HG03575 (cell line): ENCODE data around the gene PIP4K2A.
A peak's percentile ranks its signal among the peaks of the same experiment; 100 is the strongest.
"Not testable (repeated sequence)": the region's sequence is repeated elsewhere in the genome, so short reads cannot be mapped to it uniquely, and the experiment has no call there.

ENCODE experiments used
- ATAC-seq: cut with Tn5 transposase; IDR thresholded peaks from one replicate; pipeline ENCODE4 v1.9.1; 2021; ENCODE audit not compliant: unreplicated experiment, insufficient number of reproducible peaks, low FRiP score; ENCODE audit errors: extremely low read depth

Gene PIP4K2A

GRCh38 chr10:22714479-22715289 lies at the start of gene PIP4K2A:
PIP4K2A (minus strand) TSS chr10:22714578; CDS start chr10:22714326, 252 bp downstream.
- no peak for ATAC-seq

GRCh38 chr10:22761569-22762220 lies 47.3 kb upstream of the PIP4K2A start:
- no peak for ATAC-seq

- no peak for ATAC-seq
Observed at GRCh38 chr10:22760025-22760424, 45.6 kb upstream of the PIP4K2A start.

DNA sequence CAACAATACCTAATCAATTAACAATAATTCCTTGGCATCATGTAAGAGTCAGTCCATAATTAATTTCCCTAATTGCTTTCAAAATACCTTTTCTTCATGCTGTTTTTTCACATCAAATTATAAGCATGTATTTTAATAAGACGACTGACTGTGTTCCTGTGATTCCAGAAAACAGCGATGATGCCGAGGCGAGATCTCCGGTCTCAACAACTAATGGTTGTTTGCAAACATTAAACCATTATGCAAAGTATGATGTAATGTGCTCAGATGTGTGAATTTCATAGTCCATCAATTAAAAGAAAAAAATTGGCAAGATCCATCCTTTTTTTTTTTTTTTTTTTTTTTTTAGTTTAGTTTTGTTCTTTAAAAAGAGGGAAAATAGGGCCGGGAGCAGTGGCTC lies 44.5 kb upstream of the PIP4K2A start:
- ATAC-seq: no peak

DNA sequence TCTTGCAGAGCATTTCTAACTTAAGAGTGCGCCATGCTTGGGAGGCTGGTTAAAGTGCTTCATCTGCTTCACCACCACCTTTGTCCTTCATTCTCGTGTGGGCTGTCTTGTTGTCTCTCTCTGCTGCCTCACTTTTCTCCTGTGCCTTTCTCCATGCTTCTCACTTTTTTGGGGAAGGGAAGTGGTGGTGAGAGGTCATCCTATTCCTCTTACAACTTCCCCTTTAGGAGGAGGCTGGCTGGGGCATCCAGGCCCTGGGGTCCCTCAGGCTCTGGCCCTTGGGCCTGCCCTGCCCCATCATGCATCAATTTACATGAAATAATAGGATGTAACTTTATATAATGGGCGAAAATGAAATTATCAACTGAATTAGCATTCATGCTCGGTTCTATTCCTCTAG lies 39.9 kb upstream of the PIP4K2A start:
- no peak for ATAC-seq

- ATAC-seq: no peak
Observed at GRCh38 chr10:22753786-22754185, 39.4 kb upstream of the PIP4K2A start.

GRCh38 chr10:22752272-22752889 lies 38.0 kb upstream of the PIP4K2A start:
- no peak for ATAC-seq

DNA sequence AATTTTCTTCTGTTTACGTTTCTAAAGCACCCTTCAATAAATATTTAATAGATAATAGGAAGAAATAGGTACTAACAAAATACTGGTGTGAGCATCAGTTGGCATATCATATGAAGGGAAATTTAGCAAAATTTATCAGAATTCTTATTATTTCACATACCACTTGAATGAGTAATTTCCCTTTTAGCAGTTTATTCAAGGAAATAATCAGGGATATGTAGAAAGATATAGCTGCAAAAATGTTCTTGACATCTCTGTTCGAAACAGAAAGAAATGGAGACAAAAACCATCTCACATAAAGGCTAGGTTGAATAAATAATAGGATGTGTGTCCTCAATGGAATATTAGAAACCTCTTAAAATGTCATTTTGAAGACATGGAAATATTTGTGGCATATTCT lies 35.8 kb upstream of the PIP4K2A start:
- ATAC-seq: no peak

GRCh38 chr10:22744858-22745257 lies 30.5 kb upstream of the PIP4K2A start:
- not testable (repeated sequence) for ATAC-seq

DNA sequence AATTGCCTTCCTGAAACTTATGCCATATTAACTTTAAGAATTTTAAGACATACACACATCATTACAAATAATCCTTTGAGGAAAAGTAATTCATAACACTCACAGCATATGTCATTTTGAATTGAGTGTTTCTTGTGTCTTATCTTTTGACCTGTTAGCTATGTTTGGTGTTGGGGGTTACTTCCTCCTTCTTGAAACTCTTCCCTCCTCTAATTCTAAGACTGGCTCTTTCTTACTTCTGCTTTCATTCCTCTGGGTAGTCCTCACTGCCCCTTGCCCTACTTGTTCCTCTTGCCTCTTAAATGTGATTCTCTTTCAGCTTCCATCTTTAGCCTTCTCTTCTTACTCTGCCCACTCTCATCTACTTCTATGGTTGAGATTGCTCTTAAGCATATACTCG lies 28.3 kb upstream of the PIP4K2A start:
- ATAC-seq: peak; percentile 87

- ATAC-seq: not testable (repeated sequence)
Observed at GRCh38 chr10:22741631-22742030, 27.3 kb upstream of the PIP4K2A start.

DNA sequence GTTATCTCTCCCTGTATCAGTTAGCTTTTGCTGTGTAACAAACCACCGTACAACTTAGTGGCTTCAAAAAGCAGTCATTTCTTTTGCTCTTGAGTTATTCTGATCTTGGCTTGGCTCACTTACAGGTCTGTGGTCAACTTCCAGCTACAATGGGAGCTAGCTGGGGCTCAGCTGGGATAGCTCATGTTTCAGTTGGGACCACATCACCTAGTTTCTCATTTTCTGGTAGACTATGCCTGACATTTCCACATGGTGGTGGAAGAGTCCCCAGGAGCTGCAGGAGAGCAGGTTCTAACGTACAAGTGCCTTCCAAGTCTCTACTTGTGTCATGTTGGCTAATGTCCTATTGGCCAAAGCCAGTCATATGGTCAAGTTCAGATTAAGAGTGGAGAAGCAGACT lies 25.8 kb upstream of the PIP4K2A start:
- no peak for ATAC-seq

DNA sequence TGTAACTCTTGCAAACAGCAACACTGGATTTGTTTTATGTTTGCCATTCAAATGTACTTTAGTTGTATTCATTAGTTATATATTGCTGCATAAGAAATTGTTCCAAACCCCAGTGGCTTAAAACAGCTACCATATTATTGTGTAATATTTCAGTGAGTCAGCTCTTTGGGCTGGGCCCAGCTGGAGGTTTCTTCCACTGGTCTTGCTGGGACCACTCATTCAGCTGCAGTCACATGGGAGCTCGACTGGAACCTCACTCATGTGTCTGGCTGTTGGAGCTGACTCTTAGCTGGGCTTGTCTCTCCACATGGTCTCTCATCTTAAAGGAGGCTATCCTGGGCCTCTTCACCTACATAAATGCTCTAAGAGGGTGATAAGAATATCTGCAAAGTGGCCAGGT lies 23.2 kb upstream of the PIP4K2A start:
- no peak for ATAC-seq

DNA sequence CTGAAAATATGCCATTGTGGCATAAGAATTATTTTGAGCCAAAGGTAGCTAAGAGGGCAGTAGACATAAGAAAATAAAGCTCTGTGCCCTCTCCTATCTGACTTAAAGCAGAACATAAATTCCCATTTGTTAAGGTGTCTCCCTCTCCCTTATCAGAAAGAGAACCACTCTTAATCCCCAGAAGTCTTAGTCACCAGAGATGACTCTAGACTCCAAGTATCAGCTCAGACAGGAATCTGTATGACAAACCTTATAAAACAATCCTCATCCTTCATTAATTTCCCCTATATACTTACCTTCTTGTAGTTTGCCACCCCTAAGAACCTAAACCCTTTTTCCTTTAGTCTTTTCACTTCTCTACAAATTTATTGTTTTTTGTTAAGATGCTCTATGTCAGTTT lies 21.8 kb upstream of the PIP4K2A start:
- ATAC-seq: no peak

DNA sequence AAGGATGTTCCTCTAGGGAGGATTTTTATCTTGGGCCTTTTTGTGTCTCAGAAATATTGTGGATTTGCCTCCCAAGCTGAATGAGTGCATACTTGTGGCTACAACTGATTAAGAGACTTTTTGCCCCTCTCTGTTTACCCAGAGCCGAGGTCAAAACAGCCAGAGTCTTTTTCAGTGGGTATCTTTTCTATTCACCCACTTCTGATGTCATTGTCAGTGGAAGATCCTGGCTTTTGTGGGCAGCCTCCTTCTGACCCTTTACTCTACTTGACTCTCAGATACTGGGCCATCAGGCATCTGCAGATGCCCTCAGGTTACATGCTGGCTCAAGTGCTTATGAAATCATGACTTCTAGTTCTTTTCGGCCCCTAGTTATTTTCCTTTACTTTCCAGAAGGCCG lies 19.6 kb upstream of the PIP4K2A start:
- ATAC-seq: no peak

- ATAC-seq: no peak
Observed at GRCh38 chr10:22727663-22728062, 13.3 kb upstream of the PIP4K2A start.

DNA sequence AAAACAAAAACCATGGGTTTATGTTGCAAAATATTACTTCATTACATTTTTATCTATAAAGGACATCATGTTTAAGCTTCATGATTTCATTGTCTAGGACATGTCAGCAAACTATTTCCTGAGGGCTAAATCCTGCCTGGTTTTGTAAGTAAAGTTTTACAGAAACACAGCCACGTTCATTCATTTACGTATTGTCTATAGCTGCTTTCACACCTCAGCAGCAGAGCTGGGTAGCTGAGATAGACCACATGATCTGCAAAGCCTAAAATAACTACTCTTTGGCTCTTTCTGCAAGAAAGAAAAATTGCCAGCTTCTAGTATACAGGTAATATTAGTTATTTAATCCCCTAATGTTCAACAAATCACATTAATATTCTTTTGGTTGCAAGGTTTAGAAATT lies 12.7 kb upstream of the PIP4K2A start:
- ATAC-seq: no peak

DNA sequence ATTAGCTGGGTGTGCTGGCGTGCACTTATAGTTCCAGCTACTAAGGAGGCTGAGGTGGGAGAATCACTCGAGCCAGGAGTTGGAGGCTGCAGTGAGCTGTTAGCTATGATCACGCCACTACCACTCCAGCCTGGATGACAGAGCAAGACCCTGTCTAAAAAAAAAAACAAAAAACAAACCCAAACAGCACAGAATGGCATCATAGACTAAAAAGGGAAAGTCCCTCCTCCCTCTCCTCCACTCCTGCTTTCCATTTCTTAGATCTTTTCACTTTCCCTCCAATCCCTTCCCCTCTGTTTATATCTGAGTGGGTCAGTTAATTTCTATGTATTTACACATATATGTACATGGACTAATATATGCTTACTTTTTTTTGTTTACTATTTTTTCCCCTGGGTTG lies 10.4 kb upstream of the PIP4K2A start:
- no peak for ATAC-seq

- ATAC-seq: peak; percentile 28
Observed at GRCh38 chr10:22723783-22724182, 9.4 kb upstream of the PIP4K2A start.

GRCh38 chr10:22723343-22723779 lies 9.0 kb upstream of the PIP4K2A start:
- ATAC-seq: peak; percentile 39
